RWPE1 (cell line): ENCODE measurements around the gene TNS1.

ENCODE experiments used
- CTCF ChIA-PET: fragments of 350-600 bp; sonication (Branson Sonifier 250); formaldehyde crosslinking; extraction: SDS; loops from one replicate; lab custom pipeline; 2021; lab: Yijun Ruan, JAX
- POLR2A ChIA-PET: fragments of 400-600 bp; formaldehyde crosslinking; extraction: SDS; loops from one replicate; lab custom pipeline; 2020; ENCODE audit warnings: antibody characterized with exemption; ENCODE audit not compliant: low non-redundant PET; lab: Yijun Ruan, JAX
- DNase-seq: peaks from one replicate; pipeline ENCODE4 v3.0.0; 2012; ENCODE audit warnings: low spot score
- H3K27ac ChIP-seq: fragments of 450-650 bp; 2 replicates; pipeline ENCODE4 v1.5.1; 2017
- TF ChIP-seq, protein P1 (sequence below): fragments of 450-650 bp; conservative IDR thresholded peaks from 2 replicates; pipeline ENCODE4 v1.5.1; 2017; ENCODE audit warnings: low read depth, mild to moderate bottlenecking

Gene TNS1

DNA sequence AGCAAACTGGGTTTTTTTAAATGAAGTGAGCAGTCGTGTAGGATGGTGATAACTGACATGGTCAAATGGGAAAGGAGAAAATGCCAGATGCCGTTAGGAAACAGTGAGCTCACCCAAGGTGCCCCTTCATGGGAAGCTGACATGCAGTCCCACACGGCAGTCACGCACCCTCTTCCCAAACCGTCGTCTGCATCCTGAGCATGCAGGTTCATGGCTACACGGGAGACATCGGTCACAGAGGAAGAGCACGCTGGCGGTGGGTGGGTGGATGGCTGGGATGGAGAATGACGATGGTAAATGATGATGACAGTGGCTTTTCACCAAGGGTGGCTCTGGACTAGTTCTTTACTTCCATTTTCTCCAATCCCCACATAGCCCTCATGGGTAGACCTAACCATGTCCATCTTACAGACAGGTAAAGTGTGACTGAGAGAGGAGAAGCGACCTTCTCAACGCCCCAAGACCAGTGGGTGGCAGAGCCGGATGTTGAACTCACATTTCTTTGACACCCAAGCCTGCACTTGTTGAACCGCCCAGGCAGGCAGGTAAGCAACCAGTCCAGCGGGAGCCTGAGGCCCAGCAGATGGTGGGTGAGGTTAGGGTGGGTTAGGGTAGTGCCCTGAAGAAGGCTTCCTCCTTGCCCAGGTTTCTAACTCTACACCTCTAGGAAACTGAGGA, 44.5 kb downstream of the TNS1 start:
- no peak overlapping the region for H3K27ac ChIP-seq
- TF ChIP-seq, protein P1, sequence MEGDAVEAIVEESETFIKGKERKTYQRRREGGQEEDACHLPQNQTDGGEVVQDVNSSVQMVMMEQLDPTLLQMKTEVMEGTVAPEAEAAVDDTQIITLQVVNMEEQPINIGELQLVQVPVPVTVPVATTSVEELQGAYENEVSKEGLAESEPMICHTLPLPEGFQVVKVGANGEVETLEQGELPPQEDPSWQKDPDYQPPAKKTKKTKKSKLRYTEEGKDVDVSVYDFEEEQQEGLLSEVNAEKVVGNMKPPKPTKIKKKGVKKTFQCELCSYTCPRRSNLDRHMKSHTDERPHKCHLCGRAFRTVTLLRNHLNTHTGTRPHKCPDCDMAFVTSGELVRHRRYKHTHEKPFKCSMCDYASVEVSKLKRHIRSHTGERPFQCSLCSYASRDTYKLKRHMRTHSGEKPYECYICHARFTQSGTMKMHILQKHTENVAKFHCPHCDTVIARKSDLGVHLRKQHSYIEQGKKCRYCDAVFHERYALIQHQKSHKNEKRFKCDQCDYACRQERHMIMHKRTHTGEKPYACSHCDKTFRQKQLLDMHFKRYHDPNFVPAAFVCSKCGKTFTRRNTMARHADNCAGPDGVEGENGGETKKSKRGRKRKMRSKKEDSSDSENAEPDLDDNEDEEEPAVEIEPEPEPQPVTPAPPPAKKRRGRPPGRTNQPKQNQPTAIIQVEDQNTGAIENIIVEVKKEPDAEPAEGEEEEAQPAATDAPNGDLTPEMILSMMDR: no peak
- ChIA-PET CTCF (no interaction called here), POLR2A (no interaction called here)
- no peak for DNase-seq

DNA sequence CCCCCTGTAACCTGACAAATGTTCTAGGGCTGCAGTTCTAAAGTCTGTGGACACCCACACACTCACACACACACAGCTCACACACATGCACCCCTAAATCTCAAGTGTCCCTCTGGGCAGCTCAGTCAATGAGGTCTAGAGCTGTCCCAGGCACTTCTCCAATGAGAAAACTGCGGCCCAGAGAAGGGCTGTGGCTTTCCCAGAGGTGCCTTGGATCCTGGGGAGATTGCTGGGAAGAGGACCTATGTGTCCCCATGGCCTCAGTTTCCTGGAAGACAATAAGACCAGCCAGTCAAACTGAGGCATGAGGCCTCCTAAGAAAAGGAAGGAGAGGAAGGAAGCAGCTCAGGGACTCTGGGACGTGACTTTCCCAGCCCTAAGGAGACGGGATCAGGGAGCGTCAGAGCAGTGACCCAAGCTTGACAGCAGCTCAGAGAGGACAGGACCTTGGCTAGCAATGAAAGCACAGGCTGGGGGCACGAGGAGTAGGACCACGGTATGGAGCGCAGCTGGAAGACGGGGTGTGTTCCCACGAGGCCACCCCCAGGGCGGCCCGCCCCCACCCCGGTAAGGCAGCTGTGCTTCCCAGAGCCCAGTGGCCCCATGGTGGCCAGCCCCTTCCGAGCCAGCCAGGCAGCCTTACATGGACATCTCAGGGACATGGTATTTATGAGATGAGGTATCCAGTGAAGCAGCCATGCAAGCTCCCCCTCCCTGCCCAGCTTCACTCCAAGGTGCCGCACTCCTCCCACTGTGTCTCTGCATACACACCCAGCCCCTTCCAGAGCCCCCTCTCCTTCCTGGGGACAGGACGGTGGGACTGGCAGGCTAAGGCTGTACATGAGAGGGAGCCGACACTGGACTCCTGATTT, 46.0 kb downstream of the TNS1 start:
- CTCF ChIA-PET: interaction anchor here (0.5 kb wide), 1 partner anchor 1584 kb away, joined by 3 read pairs; no protein-coding TSS in a partner anchor
- TF ChIP-seq, protein P1: no peak
- POLR2A ChIA-PET: interaction anchor here (0.8 kb wide), 1 partner anchor 170 kb away, joined by 3 read pairs; no protein-coding TSS in a partner anchor

DNA sequence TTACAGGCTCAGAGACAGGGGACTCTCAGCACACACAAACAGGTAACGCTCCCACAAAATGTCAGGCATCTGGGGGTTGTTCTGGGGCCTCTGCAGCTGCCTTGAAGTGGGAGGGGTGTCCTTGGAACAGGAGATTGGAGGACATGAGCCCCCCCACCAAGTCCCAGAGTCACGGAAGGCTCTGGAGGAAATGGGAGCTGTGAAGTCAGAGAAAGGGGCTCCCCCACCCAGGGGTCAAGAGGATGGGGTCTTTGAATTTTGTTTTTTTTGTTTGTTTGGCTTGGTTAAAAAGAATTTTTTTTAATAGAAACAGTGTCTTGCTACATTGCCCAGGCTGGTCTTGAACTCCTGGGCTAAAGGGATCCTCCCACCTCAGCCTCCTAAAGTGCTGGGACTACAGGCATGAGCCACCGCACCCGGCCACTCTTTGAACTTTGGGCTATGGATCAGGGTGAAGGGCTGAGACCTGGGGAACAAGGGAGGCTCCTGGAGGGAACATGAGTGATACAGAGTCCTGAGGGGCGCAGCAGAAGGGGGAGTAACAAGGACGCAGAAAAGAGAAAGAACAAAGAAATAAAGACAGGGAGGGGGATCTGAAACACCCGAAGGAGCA, 46.8 kb downstream of the TNS1 start:
- DNase-seq: no peak
- CTCF ChIA-PET: no interaction called here
- TF ChIP-seq, protein P1: no peak
- H3K27ac ChIP-seq: no peak overlapping the region
- POLR2A ChIA-PET: no interaction called here

More for the DNA sequence above, 46.0 kb downstream of the TNS1 start:
- no peak overlapping the region for H3K27ac ChIP-seq
- no peak for DNase-seq

DNA sequence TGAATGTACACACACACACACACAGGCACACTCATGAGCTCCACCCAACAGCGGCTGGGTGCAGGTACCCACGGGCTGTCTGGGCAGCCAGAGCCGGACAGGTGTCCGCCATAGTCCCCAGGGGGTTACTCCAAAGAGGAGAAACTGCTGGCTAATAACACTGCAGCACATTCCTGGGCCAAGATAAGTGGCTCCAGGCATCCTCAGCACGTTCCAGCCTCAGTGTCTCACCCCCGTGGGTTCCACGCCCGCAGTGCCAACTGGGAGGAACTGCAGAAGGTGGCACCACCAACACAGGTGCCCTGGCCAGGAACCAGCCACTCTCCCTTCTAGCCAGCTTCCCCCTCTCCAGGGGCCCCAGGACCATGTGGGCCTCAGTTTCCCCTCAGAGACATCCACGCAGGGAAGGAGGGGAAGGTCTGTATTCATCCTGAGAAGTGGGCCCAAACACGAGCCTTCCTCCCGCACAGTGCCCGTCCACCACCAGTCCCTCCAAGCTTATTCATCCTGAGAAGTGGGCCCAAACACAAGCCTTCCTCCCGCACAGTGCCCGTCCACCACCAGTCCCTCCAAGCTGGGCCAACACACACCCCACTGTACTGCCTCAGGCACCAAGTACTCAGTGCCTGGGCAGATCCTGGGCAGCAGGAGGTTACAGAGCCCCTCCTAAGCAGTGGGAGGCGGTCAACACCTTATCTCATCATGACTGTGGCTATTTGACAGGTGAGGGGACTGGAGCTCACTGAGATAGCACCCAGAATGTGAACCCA, 47.6 kb downstream of the TNS1 start:
- no peak overlapping the region for H3K27ac ChIP-seq
- CTCF ChIA-PET: interaction anchor here (0.5 kb wide), 1 partner anchor 15 kb away, joined by 3 read pairs; no protein-coding TSS in a partner anchor
- POLR2A ChIA-PET: no interaction called here
- TF ChIP-seq, protein P1: no peak
- no peak for DNase-seq

DNA sequence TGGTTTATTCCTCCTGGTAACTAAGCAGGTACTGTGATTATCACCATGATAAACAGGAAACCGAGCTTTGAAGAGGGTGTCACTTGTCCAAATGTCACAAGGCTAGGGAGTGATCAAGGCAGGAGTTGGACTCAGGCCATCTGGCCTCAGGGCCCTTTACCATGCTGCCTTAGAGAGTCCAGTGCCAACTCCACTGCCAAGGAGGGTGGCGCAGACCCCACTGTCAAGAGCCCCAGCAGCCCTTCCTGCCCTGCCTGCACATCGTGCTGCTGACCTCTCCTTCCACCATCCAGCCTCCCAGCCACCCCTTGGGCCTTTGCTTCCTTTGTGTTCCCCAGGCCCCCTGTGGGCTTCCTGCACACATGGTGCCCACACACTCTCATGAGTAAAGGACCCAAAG, 48.3 kb downstream of the TNS1 start:
- CTCF ChIA-PET: interaction anchor here (0.5 to 0.6 kb wide), 2 partner anchors 15 to 55 kb away, joined by 3 read pairs; no protein-coding TSS in a partner anchor
- no peak for DNase-seq
- TF ChIP-seq, protein P1: no peak
- POLR2A ChIA-PET: no interaction called here
- no peak overlapping the region for H3K27ac ChIP-seq
